Nephron progenitor cell (in vitro differentiated cells): Measurements from ENCODE around the gene BBS7.
A peak's percentile ranks its signal among the peaks of the same experiment; 100 is the strongest.

Experiments used
- DNase-seq: peaks from one replicate; pipeline ENCODE4 v3.0.0; 2021
- H3K27ac Mint-ChIP-seq: 2 replicates; pipeline ENCODE4 v1.8.0; 2021; ENCODE audit warnings: mild to moderate bottlenecking, moderate library complexity, mixed read lengths
- H3K27me3 Mint-ChIP-seq: 2 replicates; pipeline ENCODE4 v1.8.0; 2021; ENCODE audit warnings: mild to moderate bottlenecking, low read depth, mixed read lengths; ENCODE audit not compliant: poor library complexity
- H3K36me3 Mint-ChIP-seq: 2 replicates; pipeline ENCODE4 v1.8.0; 2021; ENCODE audit warnings: low read depth, mixed read lengths
- H3K4me1 Mint-ChIP-seq: 2 replicates; pipeline ENCODE4 v1.8.0; 2021; ENCODE audit warnings: mixed read lengths
- H3K4me3 Mint-ChIP-seq: 2 replicates; pipeline ENCODE4 v1.8.0; 2021; ENCODE audit warnings: mild to moderate bottlenecking, moderate library complexity, mixed read lengths
- H3K9me3 Mint-ChIP-seq: 2 replicates; pipeline ENCODE4 v1.8.0; 2021; ENCODE audit warnings: mild to moderate bottlenecking, moderate library complexity, mixed read lengths
- CTCF ChIP-seq: fragments of 200-600 bp; sonication (generic); IDR thresholded peaks from 2 replicates; pipeline ENCODE4 v1.5.0; 2021; ENCODE audit warnings: antibody characterized with exemption

The BBS7 gene

GRCh38 chr4:121824171-121824527 is 46.1 kb downstream of the BBS7 start:
- Mint-ChIP-seq H3K27ac (peak overlapping the region; percentile 48), H3K27me3 (no peaks in the 10 kb centered on the region), H3K9me3 (no peaks in the 10 kb centered on the region), H3K36me3 (peaks cover 9% of the 10 kb centered on the region), H3K4me3 (peak overlapping the region; percentile 93), H3K4me1 (peaks cover 36% of the 10 kb centered on the region)
- TF ChIP-seq CTCF = no peak
- DNase-seq = no peak

DNA sequence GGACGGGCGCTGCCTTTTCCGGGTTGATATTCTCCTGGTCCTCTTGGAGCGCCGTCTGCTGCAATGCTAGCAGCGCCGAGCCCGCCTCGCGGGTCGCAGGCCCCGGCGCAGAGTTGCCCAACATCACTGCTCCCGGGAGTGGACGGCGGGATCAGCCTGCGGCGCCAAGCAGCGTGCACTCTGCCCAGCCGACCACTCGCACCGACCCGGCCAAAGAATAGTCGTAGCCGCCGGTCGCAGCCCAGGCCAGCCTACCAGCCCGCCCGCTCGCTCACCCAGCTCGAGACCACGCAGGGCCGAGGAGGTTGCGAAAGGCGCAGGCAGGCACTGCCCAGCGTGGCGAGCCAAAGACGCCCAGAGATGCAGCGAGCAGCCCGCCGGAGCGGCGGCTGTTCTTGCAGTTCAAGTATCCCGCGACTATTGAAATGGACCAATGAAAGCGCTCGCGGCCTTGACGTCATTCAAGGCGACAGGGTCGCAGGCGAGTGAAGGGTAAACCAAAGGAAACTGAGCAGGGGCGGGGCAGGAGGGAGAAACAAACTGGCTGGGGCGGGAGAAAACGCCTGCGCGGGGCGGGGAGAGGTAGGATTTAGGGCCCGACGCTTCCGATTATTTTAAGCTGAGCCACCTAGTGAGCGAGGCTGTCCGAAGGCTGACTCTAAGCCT is 46.6 kb downstream of the BBS7 start, which contains the start of gene CCNA2:
Gene CCNA2 (minus strand): TSS at position 379 of the 666 bp plus-strand sequence. CDS start 255 bp downstream, at position 124.
- no peaks in the 10 kb centered on the region for H3K27me3 Mint-ChIP-seq

GRCh38 chr4:121822796-121823504 is 47.3 kb downstream of the BBS7 start:
- Mint-ChIP-seq H3K9me3 (no peaks in the 10 kb centered on the region), H3K4me1 (peaks cover 36% of the 10 kb centered on the region), H3K36me3 (peaks cover 18% of the 10 kb centered on the region), H3K27me3 (no peaks in the 10 kb centered on the region), H3K4me3 (peak overlapping the region; percentile 93), H3K27ac (peak overlapping the region; percentile 83)
- DNase-seq = peak; percentile 26
- no peak for TF ChIP-seq CTCF

More for the DNA sequence above, 46.6 kb downstream of the BBS7 start, which contains the start of gene CCNA2:
- Mint-ChIP-seq H3K36me3 (peaks cover 13% of the 10 kb centered on the region), H3K4me3 (peak within 1 kb of the TSS; percentile 93), H3K4me1 (peaks cover 36% of the 10 kb centered on the region), H3K27ac (peak within 1 kb of the TSS; percentile 83), H3K9me3 (no peaks in the 10 kb centered on the region)
- peak; percentile 95 for DNase-seq
- TF ChIP-seq CTCF = no peak

- Mint-ChIP-seq H3K4me1 (peaks cover 36% of the 10 kb centered on the region), H3K4me3 (peak overlapping the region; percentile 93), H3K36me3 (peaks cover 24% of the 10 kb centered on the region), H3K27ac (no peak overlapping the region), H3K27me3 (no peaks in the 10 kb centered on the region), H3K9me3 (no peaks in the 10 kb centered on the region)
- TF ChIP-seq CTCF = no peak
- no peak for DNase-seq
These were observed 48.2 kb downstream of the BBS7 start for GRCh38 chr4:121822047-121822446.

DNA sequence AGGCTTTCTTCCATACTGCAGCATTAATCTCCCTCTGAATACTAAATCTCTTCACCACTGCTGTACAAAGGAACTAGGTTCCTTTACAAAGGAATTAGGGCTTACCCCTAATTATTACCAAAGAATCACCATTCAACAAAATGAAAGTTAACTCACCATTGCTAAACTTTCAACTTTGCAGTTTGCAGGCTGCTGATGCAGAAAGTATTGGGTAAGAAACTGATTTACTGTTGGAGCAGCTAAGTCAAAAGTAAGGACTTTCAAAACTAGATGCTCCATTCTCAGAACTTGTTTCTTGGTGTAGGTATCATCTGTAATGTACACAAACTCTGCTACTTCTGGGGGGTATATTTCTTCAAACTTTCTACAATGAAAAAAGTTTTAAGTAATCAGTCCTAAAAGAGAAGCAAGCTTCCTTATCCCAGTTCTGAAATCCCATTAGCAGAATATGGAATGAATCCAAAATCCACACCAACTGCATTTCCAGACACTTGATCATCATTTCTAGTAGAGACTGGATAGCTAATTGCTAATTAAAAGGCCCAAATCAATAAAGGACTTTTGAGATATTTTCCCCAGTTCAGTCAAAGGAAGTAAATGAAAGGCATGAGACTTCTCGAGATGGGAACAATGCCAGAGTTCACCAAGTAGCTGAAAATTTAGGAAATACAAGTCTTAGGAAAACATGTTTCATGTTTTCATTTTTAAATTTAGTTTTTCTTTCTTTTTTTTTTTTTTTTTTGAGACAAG is 50.9 kb downstream of the BBS7 start:
- H3K36me3 Mint-ChIP-seq = peaks cover 34% of the 10 kb centered on the region
- peak overlapping the region; percentile 3 for H3K27ac Mint-ChIP-seq

More for the DNA sequence above, 50.9 kb downstream of the BBS7 start:
- TF ChIP-seq CTCF = no peak
- DNase-seq = no peak
- H3K4me3 Mint-ChIP-seq = no peak overlapping the region
- peaks cover 27% of the 10 kb centered on the region for H3K4me1 Mint-ChIP-seq
- H3K27me3 Mint-ChIP-seq = no peaks in the 10 kb centered on the region
- no peaks in the 10 kb centered on the region for H3K9me3 Mint-ChIP-seq
